Measurements from ENCODE around the gene SLN.
A peak's percentile ranks its signal among the peaks of the same experiment; 100 is the strongest.

Gene SLN

DNA sequence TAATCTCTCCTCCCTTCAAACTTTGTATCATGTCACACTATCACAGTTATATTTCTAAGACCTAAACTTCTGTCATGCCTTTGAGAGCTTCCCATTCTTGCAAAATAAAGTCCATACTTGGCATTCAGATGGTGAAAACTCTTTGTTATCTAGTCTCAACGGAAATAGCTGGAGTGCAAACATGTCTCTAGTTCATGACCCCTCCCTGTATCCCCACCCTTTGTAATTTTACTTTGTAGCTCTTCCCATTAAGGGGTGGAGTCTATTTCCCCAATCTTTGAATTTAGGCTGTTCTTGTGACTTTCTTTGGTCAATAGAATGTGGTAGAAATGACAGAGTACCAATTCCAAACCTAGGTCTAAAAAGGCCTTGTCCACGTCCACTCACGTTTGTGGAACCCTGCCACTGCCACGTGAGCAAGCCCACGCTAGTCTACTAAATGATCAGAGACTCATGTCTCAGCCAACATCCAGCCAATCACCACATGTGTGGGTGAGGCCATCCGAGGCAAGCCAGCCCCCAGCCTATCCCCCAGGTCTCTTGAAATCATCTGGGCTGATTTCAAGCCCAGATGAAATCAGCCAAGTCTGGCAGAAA, 23.4 kb downstream of the SLN start:
- DNase-seq (ENCODE audit: low read depth) = no peak
- TF ChIP-seq, protein P1, sequence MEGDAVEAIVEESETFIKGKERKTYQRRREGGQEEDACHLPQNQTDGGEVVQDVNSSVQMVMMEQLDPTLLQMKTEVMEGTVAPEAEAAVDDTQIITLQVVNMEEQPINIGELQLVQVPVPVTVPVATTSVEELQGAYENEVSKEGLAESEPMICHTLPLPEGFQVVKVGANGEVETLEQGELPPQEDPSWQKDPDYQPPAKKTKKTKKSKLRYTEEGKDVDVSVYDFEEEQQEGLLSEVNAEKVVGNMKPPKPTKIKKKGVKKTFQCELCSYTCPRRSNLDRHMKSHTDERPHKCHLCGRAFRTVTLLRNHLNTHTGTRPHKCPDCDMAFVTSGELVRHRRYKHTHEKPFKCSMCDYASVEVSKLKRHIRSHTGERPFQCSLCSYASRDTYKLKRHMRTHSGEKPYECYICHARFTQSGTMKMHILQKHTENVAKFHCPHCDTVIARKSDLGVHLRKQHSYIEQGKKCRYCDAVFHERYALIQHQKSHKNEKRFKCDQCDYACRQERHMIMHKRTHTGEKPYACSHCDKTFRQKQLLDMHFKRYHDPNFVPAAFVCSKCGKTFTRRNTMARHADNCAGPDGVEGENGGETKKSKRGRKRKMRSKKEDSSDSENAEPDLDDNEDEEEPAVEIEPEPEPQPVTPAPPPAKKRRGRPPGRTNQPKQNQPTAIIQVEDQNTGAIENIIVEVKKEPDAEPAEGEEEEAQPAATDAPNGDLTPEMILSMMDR (conservative IDR thresholded peaks at IDR 0.05; ENCODE audit: low read depth, low read length) = no peak
- no peak overlapping the region for H3K4me3 ChIP-seq (ENCODE audit: low read depth, low read length)

DNA sequence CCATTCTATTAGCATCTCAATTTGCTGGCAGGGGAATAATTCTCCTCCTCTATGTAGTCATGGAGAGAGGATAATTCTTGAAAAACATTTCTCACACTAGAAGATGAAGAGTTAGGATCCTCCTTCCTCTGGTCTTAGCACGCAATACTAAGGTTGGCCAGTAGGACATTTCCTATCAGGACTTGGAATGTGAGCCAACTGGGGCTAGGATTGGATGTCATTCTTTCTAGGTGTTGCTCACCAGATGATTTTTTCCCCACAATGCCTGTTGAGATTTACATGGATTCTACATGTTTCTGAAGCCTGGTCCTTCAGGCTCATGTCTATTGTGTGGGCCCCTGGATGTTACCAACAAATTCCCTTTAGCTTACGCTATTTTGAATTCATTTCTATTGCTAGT, 28.0 kb downstream of the SLN start:
- TF ChIP-seq, protein P1 (conservative IDR thresholded peaks at IDR 0.05; ENCODE audit: low read depth, low read length) = peak; percentile 58
- DNase-seq (ENCODE audit: low read depth) = no peak
- H3K4me3 ChIP-seq (ENCODE audit: low read depth, low read length) = no peak overlapping the region

DNA sequence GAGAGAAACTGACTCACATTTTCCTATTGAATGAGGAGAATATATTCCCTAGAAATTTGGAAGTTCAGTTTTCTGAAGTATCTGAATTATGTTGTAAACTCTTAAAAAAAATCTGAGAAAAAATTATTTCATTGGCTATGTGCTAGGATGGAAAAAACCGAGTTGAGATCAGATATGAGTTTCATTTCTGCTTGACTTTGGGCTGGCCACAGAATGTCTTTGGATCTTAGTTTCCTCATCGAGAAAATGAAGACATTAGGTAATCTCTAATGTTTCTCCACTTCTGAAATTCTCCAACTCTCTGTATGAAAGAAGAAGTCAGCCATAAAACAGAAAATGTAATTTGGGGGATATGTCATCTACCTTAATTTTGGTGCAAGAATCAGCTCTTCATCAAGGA, 28.8 kb downstream of the SLN start:
- no peak for DNase-seq (ENCODE audit: low read depth)
- H3K4me3 ChIP-seq (ENCODE audit: low read depth, low read length) = no peak overlapping the region

DNA sequence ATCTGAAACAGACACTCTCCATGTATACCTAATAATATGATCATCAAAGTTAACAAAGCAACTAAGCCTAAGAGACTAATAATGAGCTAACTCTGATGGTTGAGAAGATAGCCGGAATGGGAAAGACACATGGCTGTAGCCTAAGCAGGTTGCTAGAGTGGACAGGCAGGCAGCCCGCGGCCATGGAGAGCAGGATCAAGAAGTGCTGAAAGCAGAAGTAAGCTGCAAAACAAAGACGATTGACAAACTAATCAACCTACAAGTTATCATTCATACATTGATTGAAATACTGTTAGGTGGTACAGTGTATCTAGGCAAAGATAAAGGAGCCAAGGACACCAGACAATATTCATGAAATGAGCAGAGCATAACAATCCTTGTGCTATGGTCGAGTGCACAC, 29.3 kb downstream of the SLN start:
- DNase-seq (ENCODE audit: low read depth) = no peak
- TF ChIP-seq, protein P1 (conservative IDR thresholded peaks at IDR 0.05; ENCODE audit: low read depth, low read length) = no peak
- H3K4me3 ChIP-seq (ENCODE audit: low read depth, low read length) = no peak overlapping the region

More for the DNA sequence above, 28.8 kb downstream of the SLN start:
- TF ChIP-seq, protein P1 (conservative IDR thresholded peaks at IDR 0.05; ENCODE audit: low read depth, low read length) = no peak

DNA sequence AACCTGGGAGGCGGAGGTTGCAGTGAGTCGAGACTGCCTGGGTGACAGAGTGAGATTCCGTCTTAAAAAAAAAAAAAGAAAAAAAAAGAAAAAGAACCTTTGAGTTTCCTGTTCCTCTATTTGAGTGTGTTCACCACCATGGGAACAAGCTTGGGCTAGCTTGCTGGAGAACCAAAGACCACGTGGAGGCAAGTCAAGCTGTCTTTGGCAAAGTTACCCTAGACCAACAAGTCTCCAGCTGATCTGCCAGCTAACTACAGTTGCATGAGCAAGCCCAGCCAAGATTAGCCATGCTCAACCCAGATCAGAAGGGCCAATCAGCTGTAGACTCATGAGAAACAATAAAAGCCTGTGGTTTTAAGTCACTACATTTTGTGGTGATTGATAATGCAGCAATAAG, 29.7 kb downstream of the SLN start:
- H3K4me3 ChIP-seq (ENCODE audit: low read depth, low read length) = no peak overlapping the region
- DNase-seq (ENCODE audit: low read depth) = no peak
- TF ChIP-seq, protein P1 (conservative IDR thresholded peaks at IDR 0.05; ENCODE audit: low read depth, low read length) = no peak

DNA sequence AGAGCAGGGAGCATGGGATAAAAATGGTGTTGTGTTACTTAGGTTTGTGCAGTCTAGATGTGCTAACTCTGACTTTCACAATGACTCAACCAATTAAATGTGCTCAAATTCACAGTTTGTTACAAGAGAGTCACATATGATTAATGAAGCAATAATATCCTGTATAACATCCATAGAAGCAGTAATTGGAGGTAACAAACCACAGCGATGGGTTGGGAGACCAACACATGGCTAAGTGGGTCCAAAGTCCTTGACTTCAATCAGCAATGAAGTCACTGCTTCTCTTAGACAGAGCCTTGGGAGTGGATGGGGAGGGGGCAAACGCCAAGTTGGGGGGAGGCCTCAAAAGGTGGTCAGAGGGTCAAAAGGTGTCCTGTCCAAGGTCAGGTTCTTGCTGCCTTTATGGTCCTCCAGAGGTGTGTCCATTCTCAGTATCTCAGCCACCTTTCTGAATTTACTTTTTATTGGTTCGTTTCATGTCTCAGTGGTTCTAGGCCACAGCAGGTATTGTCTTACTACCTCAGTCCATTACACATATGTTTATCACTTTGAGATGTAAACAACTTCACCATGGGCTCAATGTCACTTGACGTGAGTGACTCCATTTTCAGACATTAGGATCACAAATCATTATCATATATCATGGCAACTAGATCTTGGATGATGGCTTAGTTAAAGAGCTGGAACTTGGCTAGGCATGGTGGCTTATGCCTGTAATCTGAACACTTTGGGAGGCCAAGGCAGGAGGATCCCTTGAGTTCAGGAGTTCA, 32.4 kb downstream of the SLN start:
- TF ChIP-seq, protein P1 (conservative IDR thresholded peaks at IDR 0.05; ENCODE audit: low read depth, low read length) = no peak

DNA sequence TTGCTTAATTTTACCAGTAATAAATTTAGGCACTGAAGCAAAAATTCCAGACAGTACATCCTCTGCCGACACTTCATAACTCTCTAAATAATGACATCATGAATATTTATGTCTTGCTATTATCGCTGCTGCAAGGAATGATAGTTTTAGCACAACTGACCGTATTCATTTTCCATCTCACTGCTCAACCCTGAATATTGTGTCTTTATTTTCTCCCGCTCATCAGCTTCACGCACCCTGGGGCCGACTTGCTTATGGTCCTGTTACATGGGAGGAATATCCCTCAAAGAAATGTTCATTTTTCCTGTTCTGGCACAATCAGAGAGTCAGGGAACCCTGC, 33.3 kb downstream of the SLN start:
- TF ChIP-seq, protein P1 (conservative IDR thresholded peaks at IDR 0.05; ENCODE audit: low read depth, low read length) = no peak
- no peak for DNase-seq (ENCODE audit: low read depth)
- H3K4me3 ChIP-seq (ENCODE audit: low read depth, low read length) = no peak overlapping the region

More for the DNA sequence above, 32.4 kb downstream of the SLN start:
- no peak for DNase-seq (ENCODE audit: low read depth)
- H3K4me3 ChIP-seq (ENCODE audit: low read depth, low read length) = no peak overlapping the region

Data from choroid plexus epithelial cell (primary cell).